Glutamatergic neuron (in vitro differentiated cells): ENCODE data around the gene INTS11. TPM values are rescaled to one million over a fixed set of nuclear protein-coding genes. Genes with fewer than 3 reads are reported as not detected.
A peak's percentile ranks its signal among the peaks of the same experiment; 100 is the strongest.

Experiments
- DNase-seq: peaks from one replicate; pipeline ENCODE4 v3.0.0; 2022
- H3K27ac Mint-ChIP-seq: one replicate; pipeline ENCODE4 v1.8.0; 2020; ENCODE audit warnings: mild to moderate bottlenecking, mixed read lengths, inconsistent platforms; ENCODE audit not compliant: unreplicated experiment
- H3K27me3 Mint-ChIP-seq: one replicate; pipeline ENCODE4 v1.8.0; 2020; ENCODE audit warnings: mild to moderate bottlenecking, moderate library complexity, mixed read lengths, inconsistent platforms; ENCODE audit not compliant: unreplicated experiment
- H3K36me3 Mint-ChIP-seq: one replicate; pipeline ENCODE4 v1.8.0; 2020; ENCODE audit warnings: mild to moderate bottlenecking, mixed read lengths, inconsistent platforms; ENCODE audit not compliant: unreplicated experiment
- H3K4me1 Mint-ChIP-seq: one replicate; pipeline ENCODE4 v1.8.0; 2020; ENCODE audit warnings: mild to moderate bottlenecking, low read depth, mixed read lengths, inconsistent platforms; ENCODE audit not compliant: unreplicated experiment
- H3K4me3 Mint-ChIP-seq: one replicate; pipeline ENCODE4 v1.8.0; 2020; ENCODE audit warnings: mild to moderate bottlenecking, mixed read lengths, inconsistent platforms; ENCODE audit not compliant: unreplicated experiment
- H3K9me3 Mint-ChIP-seq: one replicate; pipeline ENCODE4 v1.8.0; 2020; ENCODE audit warnings: mild to moderate bottlenecking, moderate library complexity, mixed read lengths, inconsistent platforms; ENCODE audit not compliant: unreplicated experiment
- CTCF ChIP-seq: fragments of 200-600 bp; sonication (generic); IDR thresholded peaks from one replicate; pipeline ENCODE4 v1.5.0; 2021; ENCODE audit not compliant: partially characterized antibody, unreplicated experiment
- total RNA-seq: library from RNA; stranded (reverse); fragmentation: NEBNext Ultra II Directional; extraction: Animal tissue kit (Norgen Biotek cat#: 25700); gene quantifications from one replicate; pipeline ENCODE4 v1.2.1, GENCODE V29; 2021; ENCODE audit not compliant: unreplicated experiment

Gene INTS11
- total RNA-seq, 1 donor from 2014 or later = 147 TPM

DNA sequence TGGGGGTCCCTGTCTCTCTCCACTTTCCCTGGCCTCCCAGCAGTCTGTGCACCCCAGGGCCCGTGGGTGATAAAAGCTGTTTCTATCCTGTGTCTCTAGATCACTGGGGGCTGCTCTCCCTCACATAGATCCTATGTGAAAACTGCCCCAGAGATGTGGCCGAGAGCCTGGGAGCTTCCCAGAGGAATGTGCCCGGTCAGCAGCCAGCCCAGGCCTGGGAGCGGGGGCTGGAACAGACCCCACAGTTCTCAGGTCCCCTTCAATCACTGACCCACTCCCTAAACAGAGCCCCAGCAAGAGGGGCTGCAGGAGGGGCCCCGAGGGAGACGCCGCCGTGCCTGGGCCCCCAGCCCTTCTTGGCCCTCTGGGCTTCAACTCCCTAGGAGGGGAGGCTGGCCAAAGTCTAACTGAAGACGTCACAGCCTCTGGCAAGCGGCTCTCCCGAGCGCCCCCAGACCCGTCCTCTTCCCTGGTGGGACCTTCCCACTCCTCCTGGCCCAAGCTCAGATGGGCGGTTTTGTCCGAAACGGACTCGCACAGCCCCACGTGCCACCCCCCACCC, 33.5 kb upstream of the INTS11 start:
- DNase-seq = peak; percentile 21
- H3K27ac Mint-ChIP-seq = no peak overlapping the region
- H3K4me1 Mint-ChIP-seq = peaks cover 11% of the 10 kb centered on the region
- peaks cover 8% of the 10 kb centered on the region for H3K27me3 Mint-ChIP-seq
- no peak for TF ChIP-seq CTCF
- H3K4me3 Mint-ChIP-seq = peak overlapping the region; percentile 11
- peaks cover 2% of the 10 kb centered on the region for H3K9me3 Mint-ChIP-seq
- no peaks in the 10 kb centered on the region for H3K36me3 Mint-ChIP-seq

- Mint-ChIP-seq H3K9me3 (peaks cover 5% of the 10 kb centered on the region), H3K36me3 (no peaks in the 10 kb centered on the region), H3K27me3 (peaks cover 16% of the 10 kb centered on the region), H3K4me3 (no peak overlapping the region), H3K27ac (no peak overlapping the region), H3K4me1 (peaks cover 16% of the 10 kb centered on the region)
- peak; percentile 30 for DNase-seq
- TF ChIP-seq CTCF = no peak
These were observed 32.4 kb upstream of the INTS11 start for GRCh38 chr1:1356796-1357401.

- Mint-ChIP-seq H3K27me3 (peaks cover 16% of the 10 kb centered on the region), H3K4me3 (no peak overlapping the region), H3K4me1 (peaks cover 16% of the 10 kb centered on the region), H3K9me3 (peaks cover 5% of the 10 kb centered on the region), H3K27ac (no peak overlapping the region), H3K36me3 (no peaks in the 10 kb centered on the region)
- DNase-seq = peak; percentile 17
- TF ChIP-seq CTCF = no peak
These were observed 31.8 kb upstream of the INTS11 start for GRCh38 chr1:1356166-1356795.

- H3K36me3 Mint-ChIP-seq = no peaks in the 10 kb centered on the region
- TF ChIP-seq CTCF = no peak
- no peak overlapping the region for H3K4me3 Mint-ChIP-seq
- DNase-seq = peak; percentile 49
- H3K27ac Mint-ChIP-seq = no peak overlapping the region
- H3K27me3 Mint-ChIP-seq = peaks cover 12% of the 10 kb centered on the region
- H3K4me1 Mint-ChIP-seq = peaks cover 11% of the 10 kb centered on the region
- peaks cover 3% of the 10 kb centered on the region for H3K9me3 Mint-ChIP-seq
These were observed 31.0 kb upstream of the INTS11 start for GRCh38 chr1:1355416-1355815.
